Neural crest cell (in vitro differentiated cells): ENCODE data around the gene CEND1. TPM values are rescaled to one million over a fixed set of nuclear protein-coding genes. Genes with fewer than 3 reads are reported as not detected.

Experiments used
- DNase-seq: peaks from one replicate; pipeline ENCODE4 v3.0.0; 2021; ENCODE audit warnings: low read depth, mixed read lengths, low spot score
- H3K27ac Mint-ChIP-seq: one replicate; pipeline ENCODE4 v1.8.0; 2021; ENCODE audit warnings: mild to moderate bottlenecking, mixed read lengths; ENCODE audit not compliant: unreplicated experiment
- H3K27me3 Mint-ChIP-seq: 2 replicates; pipeline ENCODE4 v1.8.0; 2021; ENCODE audit warnings: low read depth, mild to moderate bottlenecking, mixed read lengths
- H3K36me3 Mint-ChIP-seq: 2 replicates; pipeline ENCODE4 v1.8.0; 2021; ENCODE audit warnings: low read depth, mild to moderate bottlenecking, mixed read lengths
- H3K4me1 Mint-ChIP-seq: 2 replicates; pipeline ENCODE4 v1.8.0; 2021; ENCODE audit warnings: mixed read lengths
- H3K4me3 Mint-ChIP-seq: one replicate; pipeline ENCODE4 v1.8.0; 2021; ENCODE audit warnings: mild to moderate bottlenecking, mixed read lengths
- H3K9me3 Mint-ChIP-seq: 2 replicates; pipeline ENCODE4 v1.8.0; 2021; ENCODE audit warnings: mixed read lengths
- CTCF ChIP-seq: fragments of 200-600 bp; sonication (generic); conservative IDR thresholded peaks from 2 replicates; pipeline ENCODE4 v1.5.0; 2021; ENCODE audit warnings: antibody characterized with exemption, mild to moderate bottlenecking
- total RNA-seq: library from RNA; stranded (reverse); gene quantifications from 2 replicates; pipeline ENCODE4 v1.2.1, GENCODE V29; 2021

Gene CEND1
- total RNA-seq, 1 donor from 2014 or later, result 1.2 TPM

- H3K4me1 Mint-ChIP-seq, result peaks cover 14% of the 10 kb centered on the region
- H3K27me3 Mint-ChIP-seq, result peaks cover 14% of the 10 kb centered on the region
- H3K27ac Mint-ChIP-seq, result no peak overlapping the region
- H3K4me3 Mint-ChIP-seq, result no peak overlapping the region
- DNase-seq, result no peak
- no peak for TF ChIP-seq CTCF
- peaks cover 3% of the 10 kb centered on the region for H3K36me3 Mint-ChIP-seq
- peaks cover 3% of the 10 kb centered on the region for H3K9me3 Mint-ChIP-seq
Observed at GRCh38 chr11:737366-737765, 52.5 kb downstream of the CEND1 start.

Other genes with a start within 250 kb of the CEND1 start
- 1.8 and 2.2 TPM in 2 replicates for gene LMNTD2, start 229.4 kb downstream of the CEND1 start, total RNA-seq
- gene RASSF7, start 229.1 kb downstream of the CEND1 start, total RNA-seq, result 7.3 and 7.4 TPM in 2 replicates
- 52.3 TPM in 2 replicates for gene PHRF1, start 213.6 kb downstream of the CEND1 start, total RNA-seq
- gene IRF7, start 174.1 kb downstream of the CEND1 start, total RNA-seq, result 10.2 and 11.4 TPM in 2 replicates
- gene CDHR5, start 165.1 kb downstream of the CEND1 start, total RNA-seq, result not detected in 2 replicates
- not detected in 2 replicates for gene SCT, start 162.9 kb downstream of the CEND1 start, total RNA-seq
- gene DRD4, start 152.8 kb downstream of the CEND1 start, total RNA-seq, result 0.30 and 0.63 TPM in 2 replicates
- 60.9 and 67.0 TPM in 2 replicates for gene DEAF1, start 94.9 kb downstream of the CEND1 start, total RNA-seq
- 19.9 and 26.8 TPM in 2 replicates for gene TMEM80, start 94.3 kb downstream of the CEND1 start, total RNA-seq
- 2.6 and 3.9 TPM in 2 replicates for gene EPS8L2, start 83.9 kb downstream of the CEND1 start, total RNA-seq
- 154 and 163 TPM in 2 replicates for gene TALDO1, start 42.6 kb downstream of the CEND1 start, total RNA-seq
- gene GATD1, start 12.6 kb downstream of the CEND1 start, total RNA-seq, result 93.6 and 94.9 TPM in 2 replicates
- 53.4 and 54.6 TPM in 2 replicates for gene SLC25A22, start 8.2 kb upstream of the CEND1 start, total RNA-seq
- gene PIDD1, start 15.1 kb upstream of the CEND1 start, total RNA-seq, result 30.7 and 37.9 TPM in 2 replicates
- gene RPLP2, start 19.9 kb upstream of the CEND1 start, total RNA-seq, result 1,810 and 1,830 TPM in 2 replicates
- gene PNPLA2, start 28.8 kb upstream of the CEND1 start, total RNA-seq, result 27.0 and 34.5 TPM in 2 replicates
- gene CRACR2B, start 37.8 kb upstream of the CEND1 start, total RNA-seq, result 1.6 and 2.7 TPM in 2 replicates
- gene CD151, start 42.9 kb upstream of the CEND1 start, total RNA-seq, result 101 and 108 TPM in 2 replicates
- 128 and 134 TPM in 2 replicates for gene POLR2L, start 52.4 kb upstream of the CEND1 start, total RNA-seq
- 40.0 and 40.2 TPM in 2 replicates for gene TSPAN4, start 52.8 kb upstream of the CEND1 start, total RNA-seq
- gene CHID1, start 120.7 kb upstream of the CEND1 start, total RNA-seq, result 81.8 and 82.4 TPM in 2 replicates
- gene AP2A2, start 135.8 kb upstream of the CEND1 start, total RNA-seq, result 75.5 and 78.1 TPM in 2 replicates
- not detected in 2 replicates for gene MUC6, start 246.6 kb upstream of the CEND1 start, total RNA-seq